ACC112 (cell line): ENCODE results near the gene SIVA1.

ENCODE experiments used
- H2AFZ ChIP-seq: fragments of 200-600 bp; sonication (generic); one replicate; pipeline ENCODE4 v1.6.0; 2017; ENCODE audit warnings: antibody characterized with exemption, low read length; ENCODE audit not compliant: unreplicated experiment
- H3K27ac ChIP-seq: fragments of 200-600 bp; sonication (generic); 2 replicates; pipeline ENCODE4 v1.5.1; 2014; ENCODE audit warnings: low read depth, mild to moderate bottlenecking, antibody characterized with exemption, low read length, moderate library complexity
- H3K27me3 ChIP-seq: fragments of 200-600 bp; sonication (generic); 2 replicates; pipeline ENCODE4 v1.6.1; 2014; ENCODE audit warnings: mild to moderate bottlenecking, antibody characterized with exemption, low read length, moderate library complexity, mixed read lengths; ENCODE audit not compliant: insufficient read depth
- H3K36me3 ChIP-seq: fragments of 200-600 bp; sonication (generic); 2 replicates; pipeline ENCODE4 v1.6.1; 2016; ENCODE audit warnings: mild to moderate bottlenecking, antibody characterized with exemption, low read length, moderate library complexity, mixed read lengths; ENCODE audit not compliant: insufficient read depth
- H3K4me1 ChIP-seq: fragments of 200-600 bp; sonication (generic); one replicate; pipeline ENCODE4 v1.6.1; 2016; ENCODE audit warnings: low read length, mixed read lengths; ENCODE audit not compliant: insufficient read depth, unreplicated experiment, control insufficient read depth
- H3K4me3 ChIP-seq: fragments of 200-600 bp; sonication (generic); 2 replicates; pipeline ENCODE4 v1.5.1; 2014; ENCODE audit warnings: mild to moderate bottlenecking, low read depth, low read length
- H3K79me2 ChIP-seq: fragments of 200-600 bp; sonication (generic); one replicate; pipeline ENCODE4 v1.6.0; 2016; ENCODE audit warnings: low read length; ENCODE audit not compliant: control insufficient read depth, unreplicated experiment, insufficient read depth

The SIVA1 gene

GRCh38 chr14:104710071-104710735 is 42.7 kb upstream of the SIVA1 start:
- Histone ChIP-seq H3K27ac (no peak overlapping the region), H3K36me3 (peaks cover 14% of the 10 kb centered on the region; the same call in 1 of the 2 replicates), H2AFZ (no peak overlapping the region)

DNA sequence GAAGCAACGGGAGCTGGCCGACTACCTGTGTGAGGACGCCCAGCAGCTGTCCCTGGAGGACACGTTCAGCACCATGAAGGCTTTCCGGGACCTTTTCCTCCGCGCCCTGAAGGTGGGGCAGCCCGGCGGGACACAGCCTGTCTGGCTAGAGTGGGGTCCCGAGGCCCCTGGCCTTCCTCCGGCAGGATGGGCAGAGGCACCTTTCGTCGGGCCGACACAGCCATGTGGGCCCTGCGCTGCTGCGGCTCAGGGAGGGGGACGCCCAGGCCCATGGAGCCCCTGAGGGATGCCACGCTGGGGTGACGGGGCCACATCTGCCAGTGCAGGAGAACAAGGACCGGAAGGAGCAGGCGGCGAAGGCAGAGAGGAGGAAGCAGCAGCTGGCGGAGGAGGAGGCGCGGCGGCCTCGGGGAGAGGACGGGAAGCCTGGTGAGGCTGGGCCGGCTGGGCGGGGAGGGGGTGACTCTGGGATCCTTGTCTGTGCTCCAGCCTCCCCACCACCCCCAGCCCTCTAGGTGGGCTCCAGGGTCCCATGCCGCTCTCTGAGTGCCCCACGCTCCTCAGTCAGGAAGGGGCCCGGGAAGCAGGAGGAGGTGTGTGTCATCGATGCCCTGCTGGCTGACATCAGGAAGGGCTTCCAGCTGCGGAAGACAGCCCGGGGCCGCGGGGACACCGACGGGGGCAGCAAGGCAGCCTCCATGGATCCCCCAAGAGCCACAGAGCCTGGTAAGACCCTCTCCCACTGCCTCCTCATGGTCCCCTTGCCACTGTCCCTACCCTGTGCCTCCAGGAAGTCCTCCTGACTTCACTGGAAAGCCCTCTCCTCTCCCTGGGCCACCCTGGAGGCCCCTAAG is 39.8 kb upstream of the SIVA1 start:
- Histone ChIP-seq H3K27ac (no peak overlapping the region), H3K36me3 (peaks cover 14% of the 10 kb centered on the region; the same call in 1 of the 2 replicates), H3K4me3 (no peak overlapping the region), H2AFZ (no peak overlapping the region), H3K27me3 (no peaks in the 10 kb centered on the region), H3K4me1 (peaks cover 7% of the 10 kb centered on the region), H3K79me2 (no peaks in the 10 kb centered on the region)

More at GRCh38 chr14:104710071-104710735, 42.7 kb upstream of the SIVA1 start:
- no peaks in the 10 kb centered on the region for H3K27me3 ChIP-seq
- H3K79me2 ChIP-seq = no peaks in the 10 kb centered on the region
- H3K4me3 ChIP-seq = no peak overlapping the region
- H3K4me1 ChIP-seq = peaks cover 10% of the 10 kb centered on the region

DNA sequence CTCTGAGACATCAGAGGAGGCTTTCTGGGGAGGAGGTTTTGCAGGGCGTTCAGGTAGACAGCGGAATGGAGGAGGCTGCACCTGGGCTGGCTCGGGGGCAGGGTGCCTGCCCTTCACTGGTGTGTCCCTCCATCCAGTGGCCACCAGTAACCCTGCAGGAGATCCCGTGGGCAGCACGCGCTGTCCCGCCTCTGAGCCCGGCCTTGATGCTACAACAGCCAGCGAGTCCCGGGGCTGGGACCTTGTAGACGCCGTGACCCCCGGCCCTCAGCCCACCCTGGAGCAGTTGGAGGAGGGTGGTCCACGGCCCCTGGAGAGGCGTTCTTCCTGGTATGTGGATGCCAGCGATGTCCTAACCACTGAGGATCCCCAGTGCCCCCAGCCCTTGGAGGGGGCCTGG is 38.9 kb upstream of the SIVA1 start:
- H3K27me3 ChIP-seq = no peaks in the 10 kb centered on the region
- no peak overlapping the region for H3K27ac ChIP-seq
- no peaks in the 10 kb centered on the region for H3K79me2 ChIP-seq
- no peak overlapping the region for H2AFZ ChIP-seq
- H3K4me1 ChIP-seq = peaks cover 3% of the 10 kb centered on the region
- peaks cover 16% of the 10 kb centered on the region; the same call in 1 of the 2 replicates for H3K36me3 ChIP-seq
- no peak overlapping the region for H3K4me3 ChIP-seq

- no peak overlapping the region for H2AFZ ChIP-seq
- no peaks in the 10 kb centered on the region for H3K27me3 ChIP-seq
- H3K4me1 ChIP-seq = no peaks in the 10 kb centered on the region
- H3K36me3 ChIP-seq = peaks cover 13% of the 10 kb centered on the region; the same call in 1 of the 2 replicates
- H3K79me2 ChIP-seq = no peaks in the 10 kb centered on the region
- no peak overlapping the region for H3K4me3 ChIP-seq
- H3K27ac ChIP-seq = no peak overlapping the region
Observed at GRCh38 chr14:104714681-104715080, 38.3 kb upstream of the SIVA1 start.

DNA sequence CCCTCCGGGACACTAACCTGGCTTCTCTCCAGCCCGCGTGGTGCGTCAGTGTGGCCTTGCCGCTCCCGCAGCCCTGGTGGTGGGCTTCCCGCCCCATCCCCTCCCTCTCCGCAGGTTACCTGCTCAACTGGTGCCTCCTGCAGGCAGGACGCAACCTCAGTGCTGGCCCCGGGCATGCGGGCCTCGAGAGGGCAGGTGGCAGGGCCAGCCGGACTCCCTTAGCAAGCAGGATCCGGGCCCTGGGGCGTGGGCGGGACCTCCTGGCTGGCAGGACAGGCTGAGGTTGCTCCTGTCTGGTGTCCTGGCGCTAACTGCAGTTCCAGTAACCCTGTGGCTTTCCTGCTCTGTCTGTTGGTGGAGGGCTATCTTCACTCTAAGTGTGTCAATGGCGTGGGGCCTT is 37.5 kb upstream of the SIVA1 start:
- H3K4me1 ChIP-seq = no peaks in the 10 kb centered on the region
- peaks cover 13% of the 10 kb centered on the region; the same call in 1 of the 2 replicates for H3K36me3 ChIP-seq
- no peaks in the 10 kb centered on the region for H3K79me2 ChIP-seq
- no peaks in the 10 kb centered on the region for H3K27me3 ChIP-seq
- no peak overlapping the region for H3K27ac ChIP-seq
- no peak overlapping the region for H2AFZ ChIP-seq
- no peak overlapping the region for H3K4me3 ChIP-seq

DNA sequence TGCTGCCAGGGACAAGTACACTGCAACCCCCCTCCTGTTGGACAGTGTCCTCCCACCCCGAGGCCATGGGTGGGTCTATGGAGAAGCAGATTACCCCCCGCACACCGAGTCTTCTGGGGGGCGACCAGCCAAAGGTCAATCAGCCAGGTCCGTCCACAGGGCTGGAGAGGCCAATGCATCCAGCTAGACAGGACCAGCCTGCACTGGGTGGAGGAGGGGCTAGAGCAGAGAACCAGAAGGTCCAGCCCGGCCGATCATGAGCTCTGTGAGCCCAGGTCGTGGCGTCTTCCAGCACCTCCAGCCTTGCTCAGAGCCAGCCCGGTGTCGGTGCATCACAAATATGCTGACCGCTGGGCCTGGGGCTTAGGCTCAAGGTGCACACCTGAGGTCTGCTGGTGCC is 37.1 kb upstream of the SIVA1 start:
- peaks cover 12% of the 10 kb centered on the region; the same call in 1 of the 2 replicates for H3K36me3 ChIP-seq
- H3K79me2 ChIP-seq = no peaks in the 10 kb centered on the region
- H3K27ac ChIP-seq = no peak overlapping the region
- no peaks in the 10 kb centered on the region for H3K27me3 ChIP-seq
- H3K4me1 ChIP-seq = no peaks in the 10 kb centered on the region
- no peak overlapping the region for H2AFZ ChIP-seq
- H3K4me3 ChIP-seq = no peak overlapping the region

DNA sequence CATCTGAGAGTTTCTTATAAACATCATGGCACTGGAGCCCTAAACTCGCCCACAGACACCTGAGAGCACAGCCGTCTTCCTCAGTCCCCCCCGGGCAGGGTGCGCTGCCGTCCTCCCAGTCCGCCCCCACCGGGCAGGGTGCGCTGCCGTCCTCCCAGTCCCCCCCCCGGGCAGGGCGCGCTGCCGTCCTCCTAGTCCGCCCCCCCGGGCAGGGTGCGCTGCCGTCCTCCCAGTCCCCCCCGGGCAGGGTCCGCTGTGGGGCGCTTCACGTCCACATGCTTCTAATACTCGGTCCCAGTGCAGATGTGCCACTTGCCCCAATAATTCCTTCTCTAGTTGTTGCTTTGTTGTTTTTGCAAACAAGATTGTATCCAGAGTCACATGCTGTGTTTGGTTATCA is 35.8 kb upstream of the SIVA1 start:
- Histone ChIP-seq H3K27me3 (no peaks in the 10 kb centered on the region), H3K27ac (no peak overlapping the region), H2AFZ (no peak overlapping the region), H3K4me3 (no peak overlapping the region), H3K4me1 (peaks cover 5% of the 10 kb centered on the region), H3K79me2 (no peaks in the 10 kb centered on the region), H3K36me3 (peaks cover 6% of the 10 kb centered on the region; the same call in 1 of the 2 replicates)

GRCh38 chr14:104717646-104718045 is 35.3 kb upstream of the SIVA1 start:
- no peaks in the 10 kb centered on the region for H3K79me2 ChIP-seq
- H3K36me3 ChIP-seq = peaks cover 6% of the 10 kb centered on the region; the same call in 1 of the 2 replicates
- peaks cover 10% of the 10 kb centered on the region for H3K4me1 ChIP-seq
- no peak overlapping the region for H2AFZ ChIP-seq
- H3K27ac ChIP-seq = no peak overlapping the region
- no peak overlapping the region for H3K4me3 ChIP-seq
- H3K27me3 ChIP-seq = no peaks in the 10 kb centered on the region

DNA sequence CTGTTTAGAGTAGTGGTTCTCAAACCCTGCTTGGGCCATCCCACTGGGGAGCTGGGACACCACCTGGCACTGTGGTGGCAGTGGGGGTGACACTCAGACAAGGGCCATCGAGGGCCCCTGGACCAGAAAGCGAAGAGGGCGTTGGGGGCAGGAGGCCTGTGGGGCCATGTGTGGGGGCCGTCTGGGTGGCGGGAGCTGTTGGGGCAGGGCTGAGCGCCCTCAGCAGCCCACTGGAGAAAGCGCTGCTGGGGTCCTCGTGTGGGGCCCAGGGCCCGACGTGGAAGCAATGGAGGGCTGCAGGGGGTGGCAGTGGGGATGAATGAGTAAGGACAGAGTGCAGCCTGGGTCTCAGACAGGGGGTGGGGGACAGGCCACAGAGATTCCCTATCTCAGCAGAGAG is 34.8 kb upstream of the SIVA1 start:
- Histone ChIP-seq H3K79me2 (no peaks in the 10 kb centered on the region), H3K4me1 (peaks cover 11% of the 10 kb centered on the region), H3K27ac (no peak overlapping the region), H3K27me3 (no peaks in the 10 kb centered on the region), H3K36me3 (peaks cover 6% of the 10 kb centered on the region; the same call in 1 of the 2 replicates), H3K4me3 (no peak overlapping the region), H2AFZ (no peak overlapping the region)

GRCh38 chr14:104718871-104719270 is 34.1 kb upstream of the SIVA1 start:
- H3K36me3 ChIP-seq = peaks cover 6% of the 10 kb centered on the region; the same call in 1 of the 2 replicates
- H3K4me1 ChIP-seq = peaks cover 11% of the 10 kb centered on the region
- no peak overlapping the region for H2AFZ ChIP-seq
- H3K27me3 ChIP-seq = no peaks in the 10 kb centered on the region
- H3K4me3 ChIP-seq = no peak overlapping the region
- no peaks in the 10 kb centered on the region for H3K79me2 ChIP-seq
- H3K27ac ChIP-seq = no peak overlapping the region
